Middle frontal gyrus (tissue), 1 donor: ENCODE measurements around the gene DGCR2.
A peak's percentile ranks its signal among the peaks of the same experiment; 100 is the strongest.
"Not testable (repeated sequence)": the region's sequence is repeated elsewhere in the genome, so short reads cannot be mapped to it uniquely, and the experiment has no call there.

Experiments used
- DNase-seq: peaks from one replicate; pipeline ENCODE4 v3.0.0-alpha.2; 2015; ENCODE audit warnings: low spot score; ENCODE audit errors: extremely low spot score

The DGCR2 gene

GRCh38 chr22:19122143-19122751 is at the start of gene DGCR2:
TSS of gene DGCR2 (minus strand) at chr22:19122412. CDS start at chr22:19122206, 206 bp downstream.
- peak; percentile 93 for DNase-seq

GRCh38 chr22:19169947-19170318 is 47.7 kb upstream of the DGCR2 start:
- DNase-seq, result no peak

GRCh38 chr22:19169002-19169946 is 47.1 kb upstream of the DGCR2 start:
- DNase-seq, result no peak

- DNase-seq, result no peak
These were observed 46.1 kb upstream of the DGCR2 start for GRCh38 chr22:19168088-19168890.

- no peak for DNase-seq
These were observed 45.1 kb upstream of the DGCR2 start for GRCh38 chr22:19167106-19167869.

- no peak for DNase-seq
These were observed 44.2 kb upstream of the DGCR2 start for GRCh38 chr22:19166421-19166820.

GRCh38 chr22:19164425-19164824 is 42.2 kb upstream of the DGCR2 start:
- DNase-seq, result no peak

- DNase-seq, result not testable (repeated sequence)
These were observed 36.4 kb upstream of the DGCR2 start for GRCh38 chr22:19158649-19159048.

- DNase-seq, result not testable (repeated sequence)
These were observed 33.9 kb upstream of the DGCR2 start for GRCh38 chr22:19156109-19156508.

- DNase-seq, result no peak
These were observed 31.0 kb upstream of the DGCR2 start for GRCh38 chr22:19152942-19153883.

- DNase-seq, result no peak
These were observed 29.3 kb upstream of the DGCR2 start for GRCh38 chr22:19151329-19152191.

- DNase-seq, result no peak
These were observed 28.5 kb upstream of the DGCR2 start for GRCh38 chr22:19150482-19151328.

GRCh38 chr22:19149991-19150390 is 27.8 kb upstream of the DGCR2 start, which contains the start of gene GSC2:
TSS of gene GSC2 (minus strand) at chr22:19150292. CDS start at chr22:19150283, 9 bp downstream.
- no peak for DNase-seq

GRCh38 chr22:19149047-19149883 is 27.1 kb upstream of the DGCR2 start:
- DNase-seq, result no peak

GRCh38 chr22:19148417-19149046 is 26.3 kb upstream of the DGCR2 start:
- DNase-seq, result no peak

- DNase-seq, result no peak
These were observed 25.1 kb upstream of the DGCR2 start for GRCh38 chr22:19147195-19147780.
